Mucosa of descending colon (tissue), 3 donors: ENCODE data around the gene SORCS2. TPM values are rescaled to one million over a fixed set of nuclear protein-coding genes. Genes with fewer than 3 reads are reported as not detected.
"Not testable (repeated sequence)": the region's sequence is repeated elsewhere in the genome, so short reads cannot be mapped to it uniquely, and the experiment has no call there.

Experiments used
- ATAC-seq: fragments of 200-7000 bp; cut with Tn5 transposase; one replicate; pipeline ENCODE4 v1.9.1; 2020; ENCODE audit warnings: mild to moderate bottlenecking, moderate library complexity
- DNase-seq, 3 donors: peaks; one replicate each; pipeline ENCODE4 v3.0.0-alpha.2; 2020
- H3K36me3 ChIP-seq: fragments of 200-600 bp; one replicate; pipeline ENCODE4 v1.8.0; 2021; ENCODE audit warnings: low read depth, mild to moderate bottlenecking
- H3K4me1 ChIP-seq: fragments of 200-600 bp; one replicate; pipeline ENCODE4 v1.8.0; 2021; ENCODE audit warnings: low read depth, mild to moderate bottlenecking
- H3K4me3 ChIP-seq: fragments of 200-600 bp; one replicate; pipeline ENCODE4 v1.8.0; 2021; ENCODE audit warnings: mild to moderate bottlenecking
- H3K9me3 ChIP-seq: fragments of 200-600 bp; one replicate; pipeline ENCODE4 v1.8.0; 2021; ENCODE audit warnings: mild to moderate bottlenecking
- intact Hi-C, 2 donors: fragments of 100-400 bp; cut with DNase I in 1 of 2; cut with micrococcal nuclease in 1 of 2; formaldehyde crosslinking; loops; one replicate each; pipeline versions ENCODE4 v1.11.0 to v1.11.1; 2022; cut with DNase I, micrococcal nuclease
- total RNA-seq, 3 donors: library from RNA; stranded (reverse); fragmentation: NEBNext Ultra II Directional in 2 of 3; extraction: Animal tissue kit (Norgen Biotek cat#: 25700) in 2 of 3; gene quantifications; one replicate each; pipeline versions ENCODE4 v1.2.1 to v1.2.4, GENCODE V29; 2021 to 2023
- TF ChIP-seq, protein P1 (sequence below): fragments of 200-600 bp; IDR thresholded peaks from one replicate; pipeline ENCODE4 v1.8.0; 2022; ENCODE audit warnings: antibody characterized with exemption, mild to moderate bottlenecking
- donor health status: DM: no; HTN: no; CAD: no; lungs with moderate emphysema.
- donor health status: DM: no; HTN: no; CAD: no.
- donor health status: DM: no; HTN: yes; CAD: no.

Gene SORCS2
- total RNA-seq, 3 donors from 2014 or later, result 0.20 to 3.1 (median 1.5) TPM

DNA sequence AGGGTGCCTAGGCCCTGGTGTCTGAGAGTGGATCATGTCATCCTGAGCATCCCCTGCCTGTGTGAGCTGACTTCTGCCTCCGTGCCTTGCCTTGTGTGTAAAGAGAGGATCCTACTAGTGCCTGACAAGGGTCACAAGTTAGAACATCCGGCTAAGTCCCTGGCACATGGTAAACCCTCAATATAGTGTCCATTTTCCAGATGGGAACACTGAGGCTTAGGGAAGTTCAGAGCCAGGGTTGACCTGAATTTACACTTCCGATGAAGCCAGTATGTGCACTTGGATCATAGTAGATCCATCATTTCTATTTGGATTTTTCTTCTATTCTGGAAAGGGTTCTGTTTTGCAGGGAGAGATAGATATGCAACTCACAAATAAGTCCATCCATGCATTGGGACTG, 254.9 kb downstream of the SORCS2 start:
- Histone ChIP-seq H3K4me3 (no peak overlapping the region), H3K9me3 (no peaks in the 10 kb centered on the region), H3K36me3 (no peaks in the 10 kb centered on the region), H3K4me1 (no peaks in the 10 kb centered on the region)
- ATAC-seq (no peak), DNase-seq (no peak)
- intact Hi-C loops, result no loop called here
- TF ChIP-seq, protein P1, sequence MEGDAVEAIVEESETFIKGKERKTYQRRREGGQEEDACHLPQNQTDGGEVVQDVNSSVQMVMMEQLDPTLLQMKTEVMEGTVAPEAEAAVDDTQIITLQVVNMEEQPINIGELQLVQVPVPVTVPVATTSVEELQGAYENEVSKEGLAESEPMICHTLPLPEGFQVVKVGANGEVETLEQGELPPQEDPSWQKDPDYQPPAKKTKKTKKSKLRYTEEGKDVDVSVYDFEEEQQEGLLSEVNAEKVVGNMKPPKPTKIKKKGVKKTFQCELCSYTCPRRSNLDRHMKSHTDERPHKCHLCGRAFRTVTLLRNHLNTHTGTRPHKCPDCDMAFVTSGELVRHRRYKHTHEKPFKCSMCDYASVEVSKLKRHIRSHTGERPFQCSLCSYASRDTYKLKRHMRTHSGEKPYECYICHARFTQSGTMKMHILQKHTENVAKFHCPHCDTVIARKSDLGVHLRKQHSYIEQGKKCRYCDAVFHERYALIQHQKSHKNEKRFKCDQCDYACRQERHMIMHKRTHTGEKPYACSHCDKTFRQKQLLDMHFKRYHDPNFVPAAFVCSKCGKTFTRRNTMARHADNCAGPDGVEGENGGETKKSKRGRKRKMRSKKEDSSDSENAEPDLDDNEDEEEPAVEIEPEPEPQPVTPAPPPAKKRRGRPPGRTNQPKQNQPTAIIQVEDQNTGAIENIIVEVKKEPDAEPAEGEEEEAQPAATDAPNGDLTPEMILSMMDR, result no peak

DNA sequence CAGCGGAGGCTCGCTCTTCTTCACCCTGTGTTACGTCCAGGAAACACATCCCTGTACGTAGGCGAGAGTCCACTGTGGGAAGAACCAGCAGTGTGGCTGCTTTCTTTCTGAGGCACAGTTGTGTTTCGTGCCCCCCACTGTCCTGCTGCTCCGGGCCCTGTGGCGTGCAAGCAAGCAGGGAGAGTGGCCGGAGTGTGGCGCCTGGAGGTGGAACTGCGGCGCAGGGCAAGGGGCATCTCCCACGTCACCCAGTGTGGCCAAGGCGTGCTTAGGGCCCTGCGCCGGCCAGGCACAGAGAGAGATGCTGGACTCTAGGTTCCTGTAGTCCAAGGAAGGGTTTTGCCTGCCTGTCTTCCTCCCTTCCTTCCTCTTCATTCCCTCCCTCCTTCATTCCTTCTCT, 255.7 kb downstream of the SORCS2 start:
- no peaks in the 10 kb centered on the region for H3K4me1 ChIP-seq
- no peak for ATAC-seq
- no peak overlapping the region for H3K4me3 ChIP-seq
- DNase-seq, result peak in 1 of 3 donors; percentile 44
- H3K36me3 ChIP-seq, result no peaks in the 10 kb centered on the region
- H3K9me3 ChIP-seq, result no peaks in the 10 kb centered on the region
- TF ChIP-seq, protein P1, result no peak
- intact Hi-C loops, result no loop called here

DNA sequence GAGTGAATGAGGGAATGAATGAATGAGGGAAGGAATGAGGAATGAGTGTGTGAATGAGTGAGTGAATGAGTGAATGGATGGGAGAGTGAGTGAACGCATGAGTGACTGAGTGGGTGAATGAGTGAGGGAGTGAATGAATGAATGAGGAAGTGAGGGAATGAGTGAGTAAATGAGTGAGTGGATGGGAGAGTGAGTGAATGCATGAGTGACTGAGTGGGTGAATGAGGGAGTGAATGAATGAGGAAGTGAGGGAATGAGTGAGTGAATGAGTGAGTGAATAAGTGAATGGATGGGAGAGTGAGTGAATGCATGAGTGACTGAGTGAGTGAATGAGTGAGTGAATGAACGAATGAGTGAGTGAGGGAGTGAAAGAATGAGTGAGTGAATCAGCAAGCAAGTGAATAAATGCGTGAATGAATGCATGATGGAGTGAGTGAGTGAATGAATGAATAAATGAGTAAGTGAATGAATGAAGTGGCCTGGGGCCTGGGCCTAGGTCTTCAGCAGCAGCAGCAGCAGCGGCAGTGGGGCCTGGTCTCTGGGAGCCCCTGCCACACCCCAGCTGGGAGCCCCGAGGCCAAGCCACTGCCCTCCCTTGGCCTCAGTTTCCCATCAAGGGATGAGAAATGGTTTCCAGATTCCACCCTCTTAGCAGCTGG, 258.6 kb downstream of the SORCS2 start:
- Histone ChIP-seq H3K9me3 (no peaks in the 10 kb centered on the region), H3K36me3 (no peaks in the 10 kb centered on the region), H3K4me1 (no peaks in the 10 kb centered on the region), H3K4me3 (no peak overlapping the region)
- DNase-seq (no peak), ATAC-seq (no peak)
- intact Hi-C loops, result no loop called here
- TF ChIP-seq, protein P1, result no peak

DNA sequence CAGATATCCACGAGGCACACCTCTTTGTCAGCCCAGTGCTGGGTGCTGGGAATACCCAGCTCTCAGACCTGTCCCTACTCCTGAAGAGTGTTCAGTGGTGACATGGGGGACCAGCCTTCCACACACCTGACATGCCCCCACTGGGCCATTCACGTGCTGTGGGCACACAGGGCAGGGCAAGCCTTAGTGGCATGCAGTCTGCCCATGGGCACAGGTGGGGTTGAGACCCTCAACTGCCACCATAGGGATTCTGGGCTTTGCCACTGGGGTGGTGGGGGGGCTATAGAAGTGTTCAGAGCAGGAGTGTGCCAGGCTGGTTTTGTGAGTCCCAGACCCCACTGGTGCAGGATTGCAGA, 259.1 kb downstream of the SORCS2 start:
- ATAC-seq (no peak), DNase-seq (no peak)
- H3K36me3 ChIP-seq, result no peaks in the 10 kb centered on the region
- no peaks in the 10 kb centered on the region for H3K9me3 ChIP-seq
- intact Hi-C loops, result no loop called here
- H3K4me1 ChIP-seq, result no peaks in the 10 kb centered on the region
- TF ChIP-seq, protein P1, result no peak
- no peak overlapping the region for H3K4me3 ChIP-seq

DNA sequence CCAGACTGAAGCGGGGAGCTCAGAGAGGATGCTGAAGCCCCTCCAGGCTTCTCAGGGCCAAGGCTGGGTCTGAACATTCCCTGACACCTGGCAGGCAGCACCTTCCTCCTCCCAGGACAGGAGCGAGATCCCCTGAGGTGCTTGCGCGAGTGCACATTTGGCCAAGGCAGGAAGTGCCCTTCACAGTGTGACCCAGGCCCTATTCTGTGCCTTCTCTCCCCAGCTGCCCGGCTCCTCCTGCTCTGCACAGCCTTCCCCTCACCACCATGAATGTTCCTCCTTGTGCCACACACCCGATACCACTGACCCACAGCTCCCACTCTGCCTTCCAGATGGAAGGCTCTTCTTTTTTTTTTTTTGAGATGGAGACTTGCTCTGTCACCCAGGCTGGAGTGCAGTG, 259.5 kb downstream of the SORCS2 start:
- Histone ChIP-seq H3K4me1 (no peaks in the 10 kb centered on the region), H3K9me3 (no peaks in the 10 kb centered on the region), H3K36me3 (no peaks in the 10 kb centered on the region), H3K4me3 (no peak overlapping the region)
- ATAC-seq (no peak), DNase-seq (no peak)
- TF ChIP-seq, protein P1, result no peak
- intact Hi-C loops, result no loop called here

DNA sequence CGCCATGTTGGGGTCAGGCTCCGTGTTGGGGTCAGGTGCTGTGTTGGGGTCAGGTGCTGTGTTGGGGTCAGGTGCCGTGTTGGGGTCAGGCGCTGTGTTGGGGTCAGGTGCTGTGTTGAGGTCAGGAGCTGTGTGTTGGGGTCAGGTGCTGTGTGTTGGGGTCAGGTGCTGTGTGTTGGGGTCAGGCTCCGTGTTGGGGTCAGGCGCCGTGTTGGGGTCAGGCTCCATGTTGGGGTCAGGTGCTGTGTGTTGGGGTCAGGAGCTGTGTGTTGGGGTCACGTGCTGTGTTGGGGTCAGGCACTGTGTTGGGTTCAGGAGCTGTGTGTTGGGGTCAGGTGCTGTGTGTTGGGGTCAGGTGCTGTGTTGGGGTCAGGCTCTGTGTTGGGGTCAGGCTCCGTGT, 260.5 kb downstream of the SORCS2 start:
- H3K4me1 ChIP-seq, H3K36me3 ChIP-seq, H3K9me3 ChIP-seq, DNase-seq, intact Hi-C loops, H3K4me3 ChIP-seq, ATAC-seq: not testable (repeated sequence)
